H1 (cell line): ENCODE measurements around the gene OR2H1. TPM values are rescaled to one million over a fixed set of nuclear protein-coding genes. Genes with fewer than 3 reads are reported as not detected.
A peak's percentile ranks its signal among the peaks of the same experiment; 100 is the strongest.

Source experiments
- CTCF ChIA-PET: fragments of 300-600 bp; sonication (Branson Sonifier 250); formaldehyde crosslinking; loops from one replicate; lab custom pipeline; 2021; ENCODE audit not compliant: partially characterized antibody; lab: Charles Lee
- POLR2A ChIA-PET: fragments of 300-600 bp; sonication (Branson Sonifier 250); formaldehyde crosslinking; loops from one replicate; lab custom pipeline; 2021; ENCODE audit warnings: inconsistent platforms; ENCODE audit not compliant: partially characterized antibody; lab: Charles Lee
- DNase-seq, 2 experiments: peaks; one replicate each; pipeline versions ENCODE4 v3.0.0 to v3.0.0-alpha.2; 2010 to 2022; ENCODE audit warnings: low spot score in 2 of 2, low read depth in 1 of 2, mixed read lengths in 1 of 2
- FAIRE-seq: peaks from 2 replicates; lab custom pipeline; 2011; peaks lifted over from hg19 to GRCh38; lab: Jason Lieb, UNC
- H2AFZ ChIP-seq: 2 replicates; pipeline ENCODE4 v1.8.1; 2012; ENCODE audit warnings: low read length, inconsistent platforms
- H2AK5ac ChIP-seq: 2 replicates; pipeline ENCODE4 v1.6.1; 2013; ENCODE audit warnings: low read depth, low read length
- H2BK120ac ChIP-seq: replicated peaks from 2 replicates; pipeline ENCODE3; 2013; ENCODE audit warnings: low read depth, low read length, inconsistent platforms
- H2BK12ac ChIP-seq: 2 replicates; pipeline ENCODE4 v1.6.1; 2013; ENCODE audit warnings: low read depth, low read length
- H2BK15ac ChIP-seq: 2 replicates; pipeline ENCODE4 v1.6.1; 2013; ENCODE audit warnings: low read length
- H2BK20ac ChIP-seq: 2 replicates; pipeline ENCODE4 v1.6.1; 2013; ENCODE audit warnings: low read length
- H2BK5ac ChIP-seq: 2 replicates; pipeline ENCODE4 v1.6.1; 2013; ENCODE audit warnings: low read depth, low read length
- H3K14ac ChIP-seq: 2 replicates; pipeline ENCODE4 v1.6.1; 2013; ENCODE audit warnings: inconsistent platforms; ENCODE audit not compliant: insufficient read length
- H3K18ac ChIP-seq: 2 replicates; pipeline ENCODE4 v1.6.1; 2013; ENCODE audit warnings: low read length; ENCODE audit errors: extremely low read depth
- H3K23ac ChIP-seq: 2 replicates; pipeline ENCODE4 v1.6.1; 2013; ENCODE audit warnings: inconsistent platforms; ENCODE audit not compliant: insufficient read length
- H3K23me2 ChIP-seq: 2 replicates; pipeline ENCODE4 v1.6.1; 2013; ENCODE audit warnings: low read depth, low read length
- H3K27ac ChIP-seq: 2 replicates; pipeline ENCODE4 v1.6.1; 2011; ENCODE audit warnings: low read depth, low read length, inconsistent platforms
- H3K27me3 ChIP-seq, 4 experiments: replicated peaks in 1 of 4; 1 replicate in 1 of 4; 2 replicates in 3 of 4; pipeline versions ENCODE4 v1.6.1 to v1.8.1; 2011 to 2013; ENCODE audit warnings: low read length in 3 of 4, mild to moderate bottlenecking in 3 of 4, inconsistent platforms in 2 of 4, mixed read lengths in 2 of 4, moderate library complexity in 1 of 4; ENCODE audit not compliant: control insufficient read depth in 3 of 4, insufficient read depth in 3 of 4; ENCODE audit errors: extremely low read depth in 1 of 4
- H3K36me3 ChIP-seq, 4 experiments: 2 replicates each; pipeline versions ENCODE4 v1.6.1 to v1.8.1; 2011 to 2013; ENCODE audit warnings: mild to moderate bottlenecking in 4 of 4, low read length in 3 of 4, moderate library complexity in 2 of 4, control low read depth in 1 of 4, inconsistent platforms in 1 of 4; ENCODE audit not compliant: insufficient read depth in 4 of 4, control insufficient read depth in 2 of 4
- H3K4ac ChIP-seq: replicated peaks from 2 replicates; pipeline ENCODE3; 2013; ENCODE audit warnings: low read length, low read depth, mixed read lengths, inconsistent platforms; ENCODE audit not compliant: insufficient read length
- H3K4me1 ChIP-seq, 4 experiments: replicated peaks in 1 of 4; 1 replicate in 1 of 4; 2 replicates in 3 of 4; pipeline versions ENCODE4 v1.6.1 to v1.8.1; 2011 to 2013; ENCODE audit warnings: low read length in 3 of 4, inconsistent platforms in 2 of 4, mixed read lengths in 1 of 4; ENCODE audit not compliant: insufficient read depth in 4 of 4, control insufficient read depth in 3 of 4
- H3K4me2 ChIP-seq, 2 experiments: 2 replicates each; pipeline versions ENCODE4 v1.6.1 to v1.8.1; 2011 to 2013; ENCODE audit warnings: low read depth in 2 of 2, low read length in 2 of 2, control low read depth in 1 of 2, inconsistent platforms in 1 of 2, mild to moderate bottlenecking in 1 of 2; ENCODE audit not compliant: insufficient read depth in 1 of 2
- H3K4me3 ChIP-seq, 4 experiments: fragments of 200-600, 300-600 bp in 1 of 4; sonication (generic), shearing (Covaris generic), sonication (Bioruptor Twin) in 1 of 4; 2 replicates each; pipeline versions ENCODE4 v1.5.1 to v1.8.1; 2011 to 2016; ENCODE audit warnings: low read length in 4 of 4, low read depth in 3 of 4, control low read depth in 2 of 4, inconsistent platforms in 2 of 4, mild to moderate bottlenecking in 2 of 4, mixed read lengths in 1 of 4, moderate library complexity in 1 of 4; ENCODE audit not compliant: insufficient read depth in 2 of 4; ENCODE audit errors: extremely low read depth in 1 of 4
- H3K56ac ChIP-seq: replicated peaks from 2 replicates; pipeline ENCODE3; 2013; ENCODE audit warnings: low read depth, mild to moderate bottlenecking, mixed read lengths, low read length, inconsistent platforms; ENCODE audit not compliant: insufficient read length
- H3K79me1 ChIP-seq: 2 replicates; pipeline ENCODE4 v1.6.1; 2013; ENCODE audit warnings: low read depth, low read length, control low read depth
- H3K79me2 ChIP-seq, 2 experiments: 2 replicates each; pipeline versions ENCODE4 v1.6.1 to v1.8.1; 2012 to 2013; ENCODE audit warnings: low read length in 2 of 2, mild to moderate bottlenecking in 2 of 2, inconsistent platforms in 1 of 2; ENCODE audit not compliant: insufficient read depth in 2 of 2, control insufficient read depth in 1 of 2
- H3K9ac ChIP-seq, 4 experiments: replicated peaks in 1 of 4; 1 replicate in 1 of 4; 2 replicates in 3 of 4; pipeline versions ENCODE4 v1.6.1 to v1.8.1; 2011 to 2013; ENCODE audit warnings: low read depth in 3 of 4, low read length in 3 of 4, control low read depth in 2 of 4, mild to moderate bottlenecking in 2 of 4, moderate library complexity in 2 of 4, inconsistent platforms in 1 of 4; ENCODE audit errors: extremely low read depth in 1 of 4
- H3K9me3 ChIP-seq, 2 experiments: 2 replicates each; pipeline versions ENCODE4 v1.6.1 to v1.8.1; 2012 to 2013; ENCODE audit warnings: mild to moderate bottlenecking in 2 of 2, moderate library complexity in 2 of 2, control low read depth in 1 of 2, inconsistent platforms in 1 of 2, low read depth in 1 of 2, low read length in 1 of 2, mixed read lengths in 1 of 2; ENCODE audit not compliant: insufficient read depth in 2 of 2
- H4K20me1 ChIP-seq, 2 experiments: replicated peaks in 1 of 2; 2 replicates each; pipeline versions ENCODE3 to v1.8.1; 2011 to 2013; ENCODE audit warnings: inconsistent platforms in 2 of 2, low read length in 2 of 2, mild to moderate bottlenecking in 1 of 2; ENCODE audit not compliant: insufficient read depth in 2 of 2, control insufficient read depth in 1 of 2
- H4K5ac ChIP-seq: 2 replicates; pipeline ENCODE4 v1.6.1; 2013; ENCODE audit warnings: low read length, low read depth, mixed read lengths, inconsistent platforms; ENCODE audit not compliant: insufficient read length
- H4K8ac ChIP-seq: 2 replicates; pipeline ENCODE4 v1.8.0; 2013; ENCODE audit warnings: mild to moderate bottlenecking, moderate library complexity, low read length, inconsistent platforms; ENCODE audit not compliant: insufficient read depth; ENCODE audit errors: extremely low read depth
- H4K91ac ChIP-seq: replicated peaks from 2 replicates; pipeline ENCODE3; 2013; ENCODE audit warnings: low read length, mixed read lengths, inconsistent platforms; ENCODE audit not compliant: insufficient read length
- ASH2L ChIP-seq: fragments of 200-600, 300-600 bp; sonication (generic); IDR thresholded peaks from one replicate; pipeline ENCODE4 v1.7.1; 2017; ENCODE audit warnings: low read length
- ATF3 ChIP-seq: IDR thresholded peaks from 2 replicates; pipeline ENCODE4 v1.6.1; 2011; ENCODE audit warnings: low read depth, mild to moderate bottlenecking, low read length; ENCODE audit not compliant: insufficient read depth
- CREB1 ChIP-seq: IDR thresholded peaks from 2 replicates; pipeline ENCODE4 v1.6.1; 2012; ENCODE audit warnings: inconsistent platforms
- JUN ChIP-seq: IDR thresholded peaks from 2 replicates; pipeline ENCODE4 v1.6.1; 2011; ENCODE audit warnings: low read depth, mild to moderate bottlenecking, improper control_type of control experiment, low read length
- NANOG ChIP-seq: IDR thresholded peaks from 2 replicates; pipeline ENCODE4 v1.6.1; 2011; ENCODE audit warnings: low read length, low read depth, mild to moderate bottlenecking, inconsistent platforms; ENCODE audit not compliant: insufficient read depth, poor library complexity, severe bottlenecking
- PHF8 ChIP-seq: fragments of 200-600 bp; sonication (generic); conservative IDR thresholded peaks from 2 replicates; pipeline ENCODE4 v1.7.1; 2012; ENCODE audit warnings: low read depth, mild to moderate bottlenecking, inconsistent platforms, low read length, moderate library complexity
- RFX5 ChIP-seq: IDR thresholded peaks from 2 replicates; pipeline ENCODE4 v1.6.1; 2011; ENCODE audit warnings: low read depth, low read length, improper control_type of control experiment, borderline replicate concordance
- SRF ChIP-seq: IDR thresholded peaks from 2 replicates; pipeline ENCODE4 v1.6.1; 2011; ENCODE audit warnings: mild to moderate bottlenecking, low read depth, low read length, moderate library complexity
- WGBS, 2 experiments: shearing (Covaris generic) in 1 of 2; methylation state at CpG; one replicate each; pipeline versions ENCODE4 v1.1.6 to v1.1.7; 2013 to 2015; ENCODE audit warnings: low lambda C conversion rate in 2 of 2, mixed read lengths in 2 of 2, inconsistent platforms in 1 of 2, low coverage in 1 of 2, missing lambda C conversion rate in 1 of 2; ENCODE audit not compliant: insufficient replicate concordance in 2 of 2, insufficient coverage in 1 of 2, insufficient read length in 1 of 2; ENCODE audit errors: extremely low coverage in 1 of 2, missing lambda C conversion rate in 1 of 2; 5-methylcytosine and 5-hydroxymethylcytosine counted together
- polyA plus RNA-seq, 7 experiments: library from polyadenylated mRNA; depleted of rRNA in 3 of 7; stranded (reverse) in 5 of 7; unstranded in 2 of 7; fragments of >200 nt in 5 of 7; fragments of 200-250 nt in 2 of 7; gene quantifications; 1 replicate in 5 of 7; 2 replicates in 1 of 7; 4 replicates in 1 of 7; pipeline versions ENCODE4 v1.2.1 to v1.2.3, GENCODE V29; 2011 to 2013; ENCODE audit warnings: missing spikeins in 2 of 7, mixed read lengths in 2 of 7
- total RNA-seq: library from RNA; stranded (reverse); fragmentation: NEBNext Ultra II Directional; extraction: Animal tissue kit (Norgen Biotek cat#: 25700); gene quantifications from 2 replicates; pipeline ENCODE4 v1.2.1, GENCODE V29; 2021

The OR2H1 gene
- total and polyA plus RNA-seq, 2 of the 8 experiments (the other 6 are each of a cell fraction or from before 2014, with no cell fraction given), result not detected

DNA sequence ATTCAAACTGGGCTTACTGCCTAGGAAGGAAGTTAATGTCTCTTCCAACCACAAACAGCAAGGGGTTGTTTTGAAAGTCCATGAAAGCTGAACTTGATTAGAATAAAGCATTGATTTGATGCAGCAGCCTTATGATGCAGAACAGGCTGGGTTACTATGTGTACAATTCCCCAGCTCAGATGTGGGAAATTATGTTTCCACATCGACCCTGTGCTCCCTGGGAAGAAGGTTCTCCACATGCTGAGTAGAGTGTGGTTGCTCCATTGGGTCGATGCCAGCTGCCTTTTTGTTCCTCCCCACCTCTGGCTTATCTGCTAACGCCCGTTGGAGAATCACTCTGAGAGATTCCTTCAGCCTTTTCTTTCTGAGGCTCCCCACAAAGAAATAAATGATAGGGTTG, 29.6 kb downstream of the OR2H1 start:
- Histone ChIP-seq H3K79me2 (no peaks in the 10 kb centered on the region), H2AK5ac (no peak overlapping the region), H3K36me3 (no peaks in the 10 kb centered on the region), H2BK20ac (no peak overlapping the region), H3K14ac (no peak overlapping the region), H3K27ac (no peak overlapping the region), H3K79me1 (no peaks in the 10 kb centered on the region), H2BK12ac (no peak overlapping the region), H3K27me3 (no peaks in the 10 kb centered on the region), H2BK5ac (no peak overlapping the region), H3K23ac (no peak overlapping the region), H4K91ac (no peak overlapping the region), H3K4me1 (no peaks in the 10 kb centered on the region), H4K8ac (no peak overlapping the region), H3K9ac (no peak overlapping the region), H3K9me3 (no peaks in the 10 kb centered on the region), H3K56ac (no peak overlapping the region), H3K4me3 (no peak overlapping the region), H3K23me2 (no peaks in the 10 kb centered on the region), H2BK120ac (no peak overlapping the region), H3K4me2 (no peak overlapping the region), H4K20me1 (no peaks in the 10 kb centered on the region), H3K18ac (no peak overlapping the region), H4K5ac (no peak overlapping the region), H2BK15ac (no peak overlapping the region), H3K4ac (no peak overlapping the region), H2AFZ (0 out of 2 replicates have a peak overlapping the region, but pooled peaks have one; percentile 7)
- WGBS, 2 experiments, result 83% methylated on average over 4 of the region's 4 CpGs; no CpG with 5 or more reads in 1 of the 2 experiments
- no peak for TF ChIP-seq RFX5
- TF ChIP-seq CREB1, result no peak
- TF ChIP-seq ASH2L, result no peak
- no peak for TF ChIP-seq NANOG
- TF ChIP-seq PHF8, result no peak
- TF ChIP-seq JUN, result no peak
- TF ChIP-seq SRF, result no peak
- no peak for TF ChIP-seq ATF3
- POLR2A ChIA-PET, result no interaction called here
- DNase-seq (no peak), FAIRE-seq (no peak)
- CTCF ChIA-PET, result interaction anchor here (0.5 to 1.3 kb wide), 2 partner anchors 17 to 71 kb away, joined by 3 read pairs; no protein-coding TSS in a partner anchor
